NK-92 (cell line): Measurements from ENCODE around the gene PDE4B.

Source experiments
- DNase-seq: peaks from one replicate; lab custom pipeline; 2025; ENCODE audit not compliant: unreplicated experiment; lab: John Stamatoyannopoulos, UW

The PDE4B gene

GRCh38 chr1:66276218-66276617, 483.5 kb downstream of the PDE4B start:
- DNase-seq, result no peak

GRCh38 chr1:66278260-66279021, 485.7 kb downstream of the PDE4B start:
- no peak for DNase-seq

- DNase-seq, result no peak
Observed at GRCh38 chr1:66281808-66282207, 489.1 kb downstream of the PDE4B start.

- no peak for DNase-seq
Observed at GRCh38 chr1:66282343-66282852, 489.7 kb downstream of the PDE4B start.

- DNase-seq, result no peak
Observed at GRCh38 chr1:66282891-66283621, 490.4 kb downstream of the PDE4B start.

GRCh38 chr1:66283622-66284041, 490.9 kb downstream of the PDE4B start:
- no peak for DNase-seq

- DNase-seq, result no peak
Observed at GRCh38 chr1:66284746-66285145, 492.1 kb downstream of the PDE4B start.

GRCh38 chr1:66285618-66286270, 493.0 kb downstream of the PDE4B start:
- no peak for DNase-seq

- no peak for DNase-seq
Observed at GRCh38 chr1:66286307-66286706, 493.6 kb downstream of the PDE4B start.

GRCh38 chr1:66288048-66288447, 495.4 kb downstream of the PDE4B start:
- DNase-seq, result no peak

GRCh38 chr1:66290761-66291530, 498.3 kb downstream of the PDE4B start:
- no peak for DNase-seq

GRCh38 chr1:66291531-66291864, 498.8 kb downstream of the PDE4B start:
- DNase-seq, result no peak

GRCh38 chr1:66292305-66292704, 499.6 kb downstream of the PDE4B start:
- DNase-seq, result no peak

GRCh38 chr1:66292944-66293343, 500.2 kb downstream of the PDE4B start:
- DNase-seq, result no peak

GRCh38 chr1:66294707-66295370, 502.1 kb downstream of the PDE4B start:
- DNase-seq, result no peak

- no peak for DNase-seq
Observed at GRCh38 chr1:66295803-66296202, 503.1 kb downstream of the PDE4B start.

- DNase-seq, result no peak
Observed at GRCh38 chr1:66296370-66296769, 503.7 kb downstream of the PDE4B start.

GRCh38 chr1:66296951-66297350, 504.3 kb downstream of the PDE4B start:
- DNase-seq, result no peak

GRCh38 chr1:66298464-66298863, 505.8 kb downstream of the PDE4B start:
- no peak for DNase-seq

- DNase-seq, result no peak
Observed at GRCh38 chr1:66300280-66300971, 507.7 kb downstream of the PDE4B start.
